Measurements from ENCODE around the gene UBTD2.

- TF ChIP-seq, protein P1, sequence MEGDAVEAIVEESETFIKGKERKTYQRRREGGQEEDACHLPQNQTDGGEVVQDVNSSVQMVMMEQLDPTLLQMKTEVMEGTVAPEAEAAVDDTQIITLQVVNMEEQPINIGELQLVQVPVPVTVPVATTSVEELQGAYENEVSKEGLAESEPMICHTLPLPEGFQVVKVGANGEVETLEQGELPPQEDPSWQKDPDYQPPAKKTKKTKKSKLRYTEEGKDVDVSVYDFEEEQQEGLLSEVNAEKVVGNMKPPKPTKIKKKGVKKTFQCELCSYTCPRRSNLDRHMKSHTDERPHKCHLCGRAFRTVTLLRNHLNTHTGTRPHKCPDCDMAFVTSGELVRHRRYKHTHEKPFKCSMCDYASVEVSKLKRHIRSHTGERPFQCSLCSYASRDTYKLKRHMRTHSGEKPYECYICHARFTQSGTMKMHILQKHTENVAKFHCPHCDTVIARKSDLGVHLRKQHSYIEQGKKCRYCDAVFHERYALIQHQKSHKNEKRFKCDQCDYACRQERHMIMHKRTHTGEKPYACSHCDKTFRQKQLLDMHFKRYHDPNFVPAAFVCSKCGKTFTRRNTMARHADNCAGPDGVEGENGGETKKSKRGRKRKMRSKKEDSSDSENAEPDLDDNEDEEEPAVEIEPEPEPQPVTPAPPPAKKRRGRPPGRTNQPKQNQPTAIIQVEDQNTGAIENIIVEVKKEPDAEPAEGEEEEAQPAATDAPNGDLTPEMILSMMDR (IDR thresholded peaks at IDR 0.05 in 8 of 11, conservative IDR thresholded peaks at IDR 0.05 in 3 of 11): no peak
- TF ChIP-seq POLR2AphosphoS5 (IDR thresholded peaks at IDR 0.05) (no peak), POLR2A (IDR thresholded peaks at IDR 0.05) (no peak)
These were observed 93.8 kb downstream of the UBTD2 start for GRCh38 chr5:172189693-172190296.
